HFFc6 (cell line): ENCODE results near the gene CELF5. TPM values are rescaled to one million over a fixed set of nuclear protein-coding genes. Genes with fewer than 3 reads are reported as not detected.
"Not testable (repeated sequence)": the region's sequence is repeated elsewhere in the genome, so short reads cannot be mapped to it uniquely, and the experiment has no call there.

Experiments
- DNase-seq: peaks from one replicate; pipeline ENCODE4 v3.0.0-alpha.2; 2018
- H3K27ac Mint-ChIP-seq: 2 replicates; pipeline ENCODE4 v1.8.0; 2020; ENCODE audit warnings: mild to moderate bottlenecking, mixed read lengths
- H3K27me3 Mint-ChIP-seq: 2 replicates; pipeline ENCODE4 v1.8.0; 2021; ENCODE audit warnings: mild to moderate bottlenecking, moderate library complexity, mixed read lengths; ENCODE audit not compliant: insufficient read depth
- H3K36me3 Mint-ChIP-seq: 2 replicates; pipeline ENCODE4 v1.8.0; 2021; ENCODE audit warnings: low read depth, mixed read lengths
- H3K4me1 Mint-ChIP-seq: 2 replicates; pipeline ENCODE4 v1.8.0; 2020; ENCODE audit warnings: low read depth, mixed read lengths
- H3K4me3 Mint-ChIP-seq: 2 replicates; pipeline ENCODE4 v1.8.0; 2020; ENCODE audit warnings: mild to moderate bottlenecking, moderate library complexity, mixed read lengths
- H3K9me3 Mint-ChIP-seq: 2 replicates; pipeline ENCODE4 v1.8.0; 2020; ENCODE audit warnings: mild to moderate bottlenecking, mixed read lengths
- total RNA-seq, 6 experiments: library from RNA; stranded (reverse); fragmentation: NEBNext Ultra II Directional; extraction: Animal tissue kit (Norgen Biotek cat#: 25700); gene quantifications; 2 replicates in 1 of 6; 3 replicates in 5 of 6; pipeline ENCODE4 v1.2.3, GENCODE V29; 2021
- TF ChIP-seq, protein P1 (sequence below): fragments of 200-600 bp; sonication (generic); IDR thresholded peaks from 2 replicates; pipeline ENCODE4 v1.5.0; 2021; ENCODE audit warnings: antibody characterized with exemption, mild to moderate bottlenecking

CELF5 gene
- total RNA-seq, 6 experiments from 2014 or later, result 0.20 to 0.46 (median 0.30) TPM; not detected in 3

DNA sequence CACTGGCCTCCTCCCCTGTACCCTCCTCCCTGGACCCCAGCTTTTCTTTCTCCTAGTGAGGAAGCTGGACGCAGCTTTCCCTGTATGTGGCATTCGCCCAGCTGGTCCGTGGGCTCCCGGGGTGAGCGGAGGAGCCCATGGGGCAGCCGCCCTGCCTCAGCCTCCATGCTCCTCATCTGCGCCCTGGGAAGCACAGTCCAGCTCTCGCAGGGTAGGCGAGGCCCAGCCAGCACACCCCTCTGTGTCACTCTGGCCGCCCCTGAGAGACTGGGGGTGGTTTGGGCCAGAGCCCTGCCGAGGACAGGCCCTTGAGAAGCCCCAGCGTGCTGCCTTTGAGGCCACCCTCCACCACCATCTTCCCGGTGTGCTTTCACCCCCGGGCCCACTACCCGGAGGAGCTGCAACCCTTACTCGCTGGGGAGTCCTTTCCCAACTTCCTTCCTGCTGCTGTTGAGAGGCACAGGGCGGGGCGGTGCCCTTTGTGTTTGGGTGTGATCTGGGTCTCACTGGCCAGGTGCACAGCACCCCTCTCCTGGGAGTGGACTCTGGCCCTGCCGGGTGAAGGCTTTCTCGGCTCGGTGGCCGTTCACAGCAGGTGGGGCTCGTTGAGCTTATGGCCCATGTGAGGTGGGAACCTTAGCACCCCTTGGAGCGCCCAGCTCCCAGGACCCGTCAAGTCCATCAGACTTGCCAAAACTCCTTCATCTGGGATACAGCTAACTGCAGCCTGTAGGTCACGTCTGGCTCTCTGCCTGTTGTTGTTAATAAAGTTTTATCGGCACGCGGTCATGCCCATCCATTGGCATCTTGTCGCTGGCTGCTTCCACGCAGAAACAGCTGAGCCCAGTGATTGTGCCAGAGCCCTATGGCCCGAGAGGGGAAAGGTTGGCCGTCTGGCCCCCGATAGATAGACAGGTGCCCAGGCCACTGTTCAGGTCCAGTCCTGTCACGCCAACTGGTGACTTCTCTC lies 35.5 kb upstream of the CELF5 start:
- no peak overlapping the region for H3K27ac Mint-ChIP-seq
- DNase-seq, result no peak
- TF ChIP-seq, protein P1, sequence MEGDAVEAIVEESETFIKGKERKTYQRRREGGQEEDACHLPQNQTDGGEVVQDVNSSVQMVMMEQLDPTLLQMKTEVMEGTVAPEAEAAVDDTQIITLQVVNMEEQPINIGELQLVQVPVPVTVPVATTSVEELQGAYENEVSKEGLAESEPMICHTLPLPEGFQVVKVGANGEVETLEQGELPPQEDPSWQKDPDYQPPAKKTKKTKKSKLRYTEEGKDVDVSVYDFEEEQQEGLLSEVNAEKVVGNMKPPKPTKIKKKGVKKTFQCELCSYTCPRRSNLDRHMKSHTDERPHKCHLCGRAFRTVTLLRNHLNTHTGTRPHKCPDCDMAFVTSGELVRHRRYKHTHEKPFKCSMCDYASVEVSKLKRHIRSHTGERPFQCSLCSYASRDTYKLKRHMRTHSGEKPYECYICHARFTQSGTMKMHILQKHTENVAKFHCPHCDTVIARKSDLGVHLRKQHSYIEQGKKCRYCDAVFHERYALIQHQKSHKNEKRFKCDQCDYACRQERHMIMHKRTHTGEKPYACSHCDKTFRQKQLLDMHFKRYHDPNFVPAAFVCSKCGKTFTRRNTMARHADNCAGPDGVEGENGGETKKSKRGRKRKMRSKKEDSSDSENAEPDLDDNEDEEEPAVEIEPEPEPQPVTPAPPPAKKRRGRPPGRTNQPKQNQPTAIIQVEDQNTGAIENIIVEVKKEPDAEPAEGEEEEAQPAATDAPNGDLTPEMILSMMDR, result no peak
- H3K36me3 Mint-ChIP-seq, result no peaks in the 10 kb centered on the region
- no peaks in the 10 kb centered on the region for H3K27me3 Mint-ChIP-seq
- no peaks in the 10 kb centered on the region for H3K9me3 Mint-ChIP-seq
- no peak overlapping the region for H3K4me3 Mint-ChIP-seq
- H3K4me1 Mint-ChIP-seq, result peaks cover 21% of the 10 kb centered on the region

DNA sequence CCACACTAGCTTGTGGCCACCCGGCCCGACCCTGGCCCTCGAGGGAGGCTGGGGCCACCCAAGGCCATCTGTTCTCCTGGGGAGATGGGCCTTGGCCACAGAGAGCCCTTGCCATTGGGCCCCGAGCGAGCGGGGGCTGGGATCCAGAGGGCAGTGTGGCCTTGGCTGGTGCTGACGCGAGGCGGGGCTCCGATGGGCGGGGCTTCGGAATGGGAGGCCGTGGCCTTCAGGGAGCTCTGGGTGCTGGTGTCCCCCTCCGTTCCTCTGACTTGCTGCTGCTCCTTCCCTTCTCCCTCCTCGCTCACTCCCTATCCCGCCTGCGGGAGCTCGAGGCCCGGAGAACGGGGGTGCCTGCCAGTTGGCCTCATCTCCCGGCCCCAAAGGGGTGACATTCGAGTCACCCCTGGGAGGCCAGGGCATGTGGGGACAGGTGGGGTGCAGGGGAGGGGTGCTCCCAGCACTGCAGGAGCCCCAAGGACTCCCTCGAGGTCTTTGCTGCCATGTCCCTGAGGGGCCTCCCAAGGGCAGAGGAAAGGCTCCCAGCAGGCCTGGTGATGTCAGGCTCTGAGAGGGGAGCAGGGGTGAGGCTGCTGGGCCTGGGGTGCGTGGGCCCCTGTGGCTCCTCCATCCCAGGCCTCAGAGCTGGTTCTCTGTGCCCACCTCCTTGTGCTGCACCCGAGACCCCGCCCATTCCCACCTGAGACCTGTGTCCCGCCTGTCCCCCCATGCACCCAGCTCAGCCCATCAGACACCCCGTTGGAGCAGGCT lies 34.6 kb upstream of the CELF5 start:
- no peak overlapping the region for H3K4me3 Mint-ChIP-seq
- H3K9me3 Mint-ChIP-seq, result no peaks in the 10 kb centered on the region
- 0 out of 2 replicates have a peak, but pooled peaks cover 6% of the 10 kb centered on the region for H3K36me3 Mint-ChIP-seq
- TF ChIP-seq, protein P1, result no peak
- no peak overlapping the region for H3K27ac Mint-ChIP-seq
- H3K4me1 Mint-ChIP-seq, result peaks cover 15% of the 10 kb centered on the region
- no peak for DNase-seq
- no peaks in the 10 kb centered on the region for H3K27me3 Mint-ChIP-seq

DNA sequence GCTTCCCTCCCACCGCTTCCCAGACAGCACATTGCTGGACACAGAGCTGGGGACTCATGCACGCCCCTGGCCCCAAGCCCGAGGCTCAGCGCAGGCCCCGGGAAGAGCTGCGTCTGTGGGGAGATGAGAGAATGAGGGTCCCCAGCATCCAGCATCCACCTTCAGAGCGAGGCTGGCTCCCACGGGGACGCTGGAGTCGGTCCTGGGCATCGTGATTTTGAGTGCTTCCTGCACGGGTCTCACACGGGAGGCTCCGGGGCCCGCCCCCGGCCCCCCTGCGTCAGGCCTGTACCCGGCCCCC lies 34.0 kb upstream of the CELF5 start:
- DNase-seq, result no peak
- Mint-ChIP-seq H3K27ac (no peak overlapping the region), H3K27me3 (no peaks in the 10 kb centered on the region), H3K36me3 (0 out of 2 replicates have a peak, but pooled peaks cover 6% of the 10 kb centered on the region), H3K4me3 (no peak overlapping the region), H3K4me1 (peaks cover 12% of the 10 kb centered on the region), H3K9me3 (no peaks in the 10 kb centered on the region)
- TF ChIP-seq, protein P1, result no peak

DNA sequence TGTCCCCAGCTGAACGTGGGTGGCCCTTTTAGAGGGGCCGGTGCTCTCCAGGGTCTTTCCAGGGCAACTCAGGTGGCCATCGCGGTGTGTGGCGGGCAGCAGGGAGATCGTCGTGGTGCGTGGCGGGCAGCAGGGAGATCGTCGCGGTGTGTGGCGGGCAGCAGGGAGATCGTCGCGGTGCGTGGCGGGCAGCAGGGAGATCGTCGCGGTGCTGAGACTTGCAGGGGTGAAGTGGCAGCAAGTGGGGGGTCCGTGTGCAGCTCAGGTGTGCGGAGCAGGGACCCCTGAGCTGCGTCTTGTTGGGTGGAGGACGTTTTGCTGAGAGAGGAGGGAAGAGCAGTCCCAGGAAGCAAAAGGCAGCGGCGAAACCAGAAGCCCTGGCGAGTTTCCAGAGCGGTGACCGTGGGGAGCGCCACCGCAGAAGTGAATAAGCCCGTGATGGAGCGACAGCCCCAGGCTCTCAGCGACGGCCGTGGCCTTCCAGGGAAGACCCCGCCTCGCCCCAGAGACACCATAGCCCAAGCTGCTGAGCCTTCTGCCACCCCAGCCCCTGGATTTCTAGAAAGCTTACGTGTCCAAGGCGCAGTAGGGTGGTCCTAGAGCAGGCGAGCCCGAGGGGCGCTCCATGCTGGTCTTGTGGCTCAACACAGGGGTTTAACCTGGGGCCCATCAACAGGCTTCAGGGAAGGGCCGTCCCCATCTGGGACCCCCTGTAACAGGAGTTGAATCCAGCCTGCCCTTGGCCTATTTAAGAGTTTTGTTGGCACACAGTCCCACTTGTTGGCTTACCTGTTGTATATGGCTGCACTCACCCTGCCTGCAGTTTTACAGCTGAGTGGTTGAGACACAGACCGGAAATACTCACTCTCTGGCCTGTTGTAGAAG lies 33.3 kb upstream of the CELF5 start:
- no peaks in the 10 kb centered on the region for H3K27me3 Mint-ChIP-seq
- 0 out of 2 replicates have a peak, but pooled peaks cover 6% of the 10 kb centered on the region for H3K36me3 Mint-ChIP-seq
- H3K9me3 Mint-ChIP-seq, result no peaks in the 10 kb centered on the region
- H3K4me3 Mint-ChIP-seq, result no peak overlapping the region
- DNase-seq, result no peak
- H3K27ac Mint-ChIP-seq, result no peak overlapping the region
- TF ChIP-seq, protein P1, result no peak
- peaks cover 12% of the 10 kb centered on the region for H3K4me1 Mint-ChIP-seq

DNA sequence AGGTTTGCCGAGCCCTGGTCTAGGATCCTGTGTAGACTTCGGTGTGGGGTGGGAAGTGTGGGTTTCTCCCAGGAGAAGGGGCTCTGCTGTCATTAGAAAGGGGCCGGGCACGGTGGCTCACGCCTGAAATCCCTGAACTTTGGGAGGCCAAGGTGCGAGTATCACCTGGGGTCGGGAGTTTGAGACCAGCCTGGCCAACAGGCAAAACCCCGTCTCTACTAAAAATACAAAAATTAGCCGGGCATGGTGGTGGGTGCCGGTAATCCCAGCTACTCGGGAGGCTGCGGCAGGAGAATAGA lies 32.7 kb upstream of the CELF5 start:
- H3K4me3 Mint-ChIP-seq, DNase-seq, H3K36me3 Mint-ChIP-seq, H3K4me1 Mint-ChIP-seq, H3K27me3 Mint-ChIP-seq, H3K27ac Mint-ChIP-seq, H3K9me3 Mint-ChIP-seq: not testable (repeated sequence)
